ENCODE results near the gene RHOV. TPM values are rescaled to one million over a fixed set of nuclear protein-coding genes. Genes with fewer than 3 reads are reported as not detected.
"Not testable (repeated sequence)": the region's sequence is repeated elsewhere in the genome, so short reads cannot be mapped to it uniquely, and the experiment has no call there.

RHOV gene
- total RNA-seq, 1 donor from 2014 or later, result 4.4 TPM

DNA sequence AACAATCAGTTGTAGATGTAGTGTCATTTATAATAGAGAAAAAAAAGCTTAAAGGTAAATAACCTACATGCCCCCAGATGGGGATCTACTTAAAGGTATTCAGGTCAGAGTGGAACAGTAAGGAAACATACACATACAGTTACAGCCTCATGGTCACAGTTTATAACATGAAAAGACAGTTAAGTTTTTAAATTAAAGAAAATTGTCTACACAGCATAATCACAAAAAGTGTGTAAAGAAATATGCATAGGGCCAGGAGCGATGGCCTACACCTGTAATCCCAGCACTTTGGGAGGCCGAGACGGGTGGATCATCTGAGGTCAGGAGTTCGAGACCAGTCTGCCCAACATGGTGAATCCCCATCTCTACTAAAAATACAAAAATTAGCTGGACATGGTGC is 6.8 kb downstream of the RHOV start:
- no peaks in the 10 kb centered on the region for H3K36me3 Mint-ChIP-seq
- no peaks in the 10 kb centered on the region for H3K9me3 Mint-ChIP-seq
- TF ChIP-seq, protein P1, sequence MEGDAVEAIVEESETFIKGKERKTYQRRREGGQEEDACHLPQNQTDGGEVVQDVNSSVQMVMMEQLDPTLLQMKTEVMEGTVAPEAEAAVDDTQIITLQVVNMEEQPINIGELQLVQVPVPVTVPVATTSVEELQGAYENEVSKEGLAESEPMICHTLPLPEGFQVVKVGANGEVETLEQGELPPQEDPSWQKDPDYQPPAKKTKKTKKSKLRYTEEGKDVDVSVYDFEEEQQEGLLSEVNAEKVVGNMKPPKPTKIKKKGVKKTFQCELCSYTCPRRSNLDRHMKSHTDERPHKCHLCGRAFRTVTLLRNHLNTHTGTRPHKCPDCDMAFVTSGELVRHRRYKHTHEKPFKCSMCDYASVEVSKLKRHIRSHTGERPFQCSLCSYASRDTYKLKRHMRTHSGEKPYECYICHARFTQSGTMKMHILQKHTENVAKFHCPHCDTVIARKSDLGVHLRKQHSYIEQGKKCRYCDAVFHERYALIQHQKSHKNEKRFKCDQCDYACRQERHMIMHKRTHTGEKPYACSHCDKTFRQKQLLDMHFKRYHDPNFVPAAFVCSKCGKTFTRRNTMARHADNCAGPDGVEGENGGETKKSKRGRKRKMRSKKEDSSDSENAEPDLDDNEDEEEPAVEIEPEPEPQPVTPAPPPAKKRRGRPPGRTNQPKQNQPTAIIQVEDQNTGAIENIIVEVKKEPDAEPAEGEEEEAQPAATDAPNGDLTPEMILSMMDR (IDR thresholded peaks at IDR 0.05; ENCODE audit: unreplicated experiment), result no peak
- no peak overlapping the region for H3K4me3 Mint-ChIP-seq
- no peak overlapping the region for H3K27ac Mint-ChIP-seq
- peaks cover 12% of the 10 kb centered on the region for H3K4me1 Mint-ChIP-seq
- no peak for DNase-seq (ENCODE audit: low spot score in 2 of 2, unreplicated experiment in 2 of 2)
- H3K27me3 Mint-ChIP-seq (ENCODE audit: low read depth), result peaks cover 3% of the 10 kb centered on the region

DNA sequence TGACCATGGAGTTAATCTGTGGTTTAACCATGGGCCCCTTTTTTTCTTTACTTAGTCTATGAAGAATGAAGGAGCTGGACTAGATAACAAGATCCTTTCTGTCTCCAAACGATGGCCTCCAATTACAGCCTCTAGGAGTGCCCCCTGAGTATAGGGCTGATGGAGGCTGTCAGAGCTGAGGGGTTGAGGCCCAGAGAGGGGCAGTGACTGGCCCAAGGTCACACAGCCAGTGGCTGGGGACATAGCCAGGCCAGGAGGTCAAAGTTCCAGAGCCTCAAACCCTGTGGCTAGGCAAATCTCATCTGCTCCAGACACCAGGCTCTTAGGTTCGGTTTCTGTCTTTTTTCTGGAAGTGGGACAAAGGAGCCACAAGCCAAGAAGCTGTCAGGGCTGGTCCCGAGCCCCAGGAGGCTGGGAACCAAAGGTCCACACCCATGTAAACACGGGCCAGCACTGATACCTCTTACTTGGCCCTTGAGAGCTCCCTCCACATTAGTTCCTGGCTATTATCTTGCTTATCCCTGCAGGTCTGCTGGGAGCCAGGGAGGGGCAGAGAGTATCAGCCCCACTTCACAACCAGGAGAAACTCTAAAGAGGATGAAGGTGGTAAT is 10.3 kb downstream of the RHOV start:
- no peak overlapping the region for H3K4me3 Mint-ChIP-seq
- TF ChIP-seq, protein P1 (IDR thresholded peaks at IDR 0.05; ENCODE audit: unreplicated experiment), result no peak
- H3K27me3 Mint-ChIP-seq (ENCODE audit: low read depth), result no peaks in the 10 kb centered on the region
- peaks cover 10% of the 10 kb centered on the region for H3K4me1 Mint-ChIP-seq
- no peak overlapping the region for H3K27ac Mint-ChIP-seq
- DNase-seq (ENCODE audit: low spot score in 2 of 2, unreplicated experiment in 2 of 2), result no peak
- no peaks in the 10 kb centered on the region for H3K9me3 Mint-ChIP-seq
- no peaks in the 10 kb centered on the region for H3K36me3 Mint-ChIP-seq

DNA sequence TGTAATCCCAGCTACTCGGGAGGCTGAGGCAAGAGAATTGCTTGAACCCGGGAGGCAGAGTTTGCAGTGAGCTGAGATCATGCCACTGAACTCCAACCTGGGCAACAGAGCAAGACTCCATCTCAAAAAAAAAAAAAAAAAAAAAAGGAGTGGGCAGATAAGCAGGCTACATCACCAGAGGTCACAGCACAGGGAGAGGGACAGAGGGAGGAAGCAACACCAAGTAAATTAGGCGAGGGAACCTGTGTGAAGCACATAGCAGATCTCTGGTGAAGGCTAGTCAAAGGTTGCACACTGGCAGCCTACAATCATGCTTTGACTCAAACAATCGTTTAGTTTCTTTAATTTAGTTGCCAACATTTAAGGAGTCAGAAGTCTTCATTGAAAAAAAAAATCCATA is 12.9 kb downstream of the RHOV start:
- not testable (repeated sequence) for H3K27me3 Mint-ChIP-seq (ENCODE audit: low read depth); H3K9me3 Mint-ChIP-seq; H3K27ac Mint-ChIP-seq; H3K36me3 Mint-ChIP-seq; H3K4me3 Mint-ChIP-seq; DNase-seq (ENCODE audit: low spot score in 2 of 2, unreplicated experiment in 2 of 2)
- H3K4me1 Mint-ChIP-seq, result peaks cover 29% of the 10 kb centered on the region

DNA sequence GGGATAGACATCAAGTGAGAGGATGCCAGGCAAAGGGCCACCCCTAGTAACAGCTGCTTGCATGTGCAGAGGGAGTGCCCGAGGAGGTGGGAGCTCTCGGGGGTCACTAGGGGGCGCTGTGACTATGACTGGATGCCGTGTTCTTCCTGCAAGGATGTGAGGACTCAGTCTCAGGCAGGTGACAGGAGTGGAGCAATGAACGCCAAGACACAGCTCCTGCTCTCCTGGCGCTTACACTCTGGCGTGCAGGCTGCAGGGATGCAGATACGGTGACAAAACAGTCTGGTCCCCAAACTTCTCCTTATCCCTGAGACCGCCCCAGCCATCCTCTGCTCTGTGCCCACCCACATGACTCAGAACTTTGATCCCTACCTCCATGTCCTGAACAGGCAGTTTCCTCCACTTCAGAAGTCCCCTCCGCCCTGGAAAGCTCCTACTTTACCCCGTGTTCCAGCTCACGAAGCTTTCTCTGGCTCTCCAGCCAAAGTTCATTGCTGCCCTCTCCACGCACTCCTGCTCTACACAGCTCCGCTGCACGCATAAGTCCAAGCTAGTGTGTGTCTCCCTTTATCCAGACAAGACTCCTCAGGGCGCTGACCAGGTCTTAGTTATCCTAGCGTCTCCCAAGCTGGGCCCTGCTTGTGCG is 14.7 kb downstream of the RHOV start:
- TF ChIP-seq, protein P1 (IDR thresholded peaks at IDR 0.05; ENCODE audit: unreplicated experiment), result peak; percentile 46
- H3K4me1 Mint-ChIP-seq, result peaks cover 26% of the 10 kb centered on the region
- H3K9me3 Mint-ChIP-seq, result no peaks in the 10 kb centered on the region
- no peaks in the 10 kb centered on the region for H3K27me3 Mint-ChIP-seq (ENCODE audit: low read depth)
- H3K36me3 Mint-ChIP-seq, result peaks cover 7% of the 10 kb centered on the region
- H3K4me3 Mint-ChIP-seq, result no peak overlapping the region
- H3K27ac Mint-ChIP-seq, result peak overlapping the region; percentile 88
- peak; percentile 69 to 86 for DNase-seq (ENCODE audit: low spot score in 2 of 2, unreplicated experiment in 2 of 2)

DNA sequence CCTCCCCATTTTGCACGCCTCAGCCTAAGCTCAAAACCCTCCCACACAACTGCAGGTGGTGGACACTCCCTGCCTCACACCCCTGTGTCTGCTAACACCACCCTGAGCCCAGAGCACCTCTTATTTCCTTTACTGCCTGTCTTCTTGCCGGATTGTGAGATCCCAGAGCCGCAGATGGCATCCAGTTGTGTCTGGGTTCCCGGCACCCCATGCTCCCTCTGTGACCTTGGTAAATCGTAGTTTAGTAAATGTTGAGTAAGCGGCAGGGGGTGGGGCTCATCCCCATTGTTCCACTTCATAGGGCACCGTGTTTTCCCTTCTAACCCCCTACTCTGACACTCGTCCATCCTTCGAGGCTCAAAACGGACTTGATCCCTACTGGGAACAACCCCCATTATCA is 15.3 kb downstream of the RHOV start:
- no peaks in the 10 kb centered on the region for H3K9me3 Mint-ChIP-seq
- H3K4me3 Mint-ChIP-seq, result no peak overlapping the region
- peaks cover 26% of the 10 kb centered on the region for H3K4me1 Mint-ChIP-seq
- no peaks in the 10 kb centered on the region for H3K27me3 Mint-ChIP-seq (ENCODE audit: low read depth)
- H3K36me3 Mint-ChIP-seq, result peaks cover 7% of the 10 kb centered on the region
- peak overlapping the region; percentile 88 for H3K27ac Mint-ChIP-seq
- TF ChIP-seq, protein P1 (IDR thresholded peaks at IDR 0.05; ENCODE audit: unreplicated experiment), result no peak
- DNase-seq (ENCODE audit: low spot score in 2 of 2, unreplicated experiment in 2 of 2), result no peak

DNA sequence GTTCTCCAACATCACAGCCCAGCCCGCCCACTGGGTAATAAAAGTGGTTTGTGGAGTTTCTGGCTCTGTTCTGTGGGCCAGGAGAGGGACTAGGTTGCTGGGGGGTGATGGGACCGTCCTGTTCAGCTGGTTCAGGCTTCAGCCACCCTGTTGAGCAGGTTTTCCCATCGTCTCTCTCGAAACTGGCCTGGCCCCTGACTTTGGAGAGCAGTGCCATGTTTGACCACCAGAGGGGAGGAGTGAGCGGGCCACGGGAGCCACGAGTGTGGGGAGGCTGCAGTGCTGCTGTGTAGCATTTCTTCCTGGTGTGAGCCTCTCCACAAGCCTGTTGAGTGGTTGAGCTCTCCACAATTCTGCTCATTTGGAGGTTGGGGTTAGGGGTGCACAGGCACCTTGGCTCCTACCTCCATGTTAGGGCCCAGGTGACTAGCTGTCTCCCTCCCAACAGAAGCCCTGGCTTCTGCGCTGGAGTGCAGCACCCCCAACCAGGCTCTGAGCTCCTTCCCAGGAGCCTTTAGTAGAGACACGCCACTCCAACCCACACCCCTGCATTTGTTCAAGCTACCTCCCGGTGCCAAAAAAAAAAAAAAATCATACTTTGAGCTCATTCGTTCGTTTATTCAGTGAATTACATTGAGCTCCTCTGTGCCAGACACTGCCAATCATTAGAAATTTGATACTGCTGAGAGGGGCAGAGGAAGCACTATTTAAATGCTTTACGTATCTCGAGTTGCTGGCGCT is 16.3 kb downstream of the RHOV start:
- H3K4me1 Mint-ChIP-seq, result peaks cover 26% of the 10 kb centered on the region
- H3K36me3 Mint-ChIP-seq, result peaks cover 7% of the 10 kb centered on the region

More for the DNA sequence above, 16.3 kb downstream of the RHOV start:
- H3K27me3 Mint-ChIP-seq (ENCODE audit: low read depth), result no peaks in the 10 kb centered on the region
- H3K4me3 Mint-ChIP-seq, result no peak overlapping the region
- peak overlapping the region; percentile 98 for H3K27ac Mint-ChIP-seq
- peak; percentile 70 to 96 for DNase-seq (ENCODE audit: low spot score in 2 of 2, unreplicated experiment in 2 of 2)
- TF ChIP-seq, protein P1 (IDR thresholded peaks at IDR 0.05; ENCODE audit: unreplicated experiment), result peak; percentile 96
- H3K9me3 Mint-ChIP-seq, result no peaks in the 10 kb centered on the region
